ENCODE data around the gene LRRC70.

DNA sequence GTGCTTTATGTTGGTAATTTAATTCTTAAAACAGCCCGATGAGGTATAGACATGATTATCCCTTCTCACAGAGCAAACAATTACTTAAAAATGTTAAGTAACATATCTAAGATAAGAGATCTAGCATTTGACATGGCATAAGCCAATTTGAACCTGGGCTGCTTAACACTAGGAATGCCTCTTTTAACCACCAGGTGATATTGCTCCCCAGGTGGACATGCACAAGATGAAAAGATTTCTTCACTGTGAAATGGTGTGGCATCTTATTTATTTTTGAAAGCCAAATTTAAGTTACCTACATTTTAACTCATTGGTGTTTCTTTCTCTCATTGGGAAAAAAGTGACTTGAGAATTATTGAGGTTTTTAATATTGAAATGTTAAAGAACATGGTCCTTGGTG, 15.8 kb upstream of the LRRC70 start:
- TF ChIP-seq EZH2 (IDR thresholded peaks at IDR 0.05; ENCODE audit: low read depth, unreplicated experiment) (no peak), POLR2AphosphoS5 (IDR thresholded peaks at IDR 0.05; ENCODE audit: low read depth) (no peak), EZH2phosphoT487 (IDR thresholded peaks at IDR 0.05; ENCODE audit: unreplicated experiment) (no peak), CREB1 (CRISPR knock-in tag; IDR thresholded peaks at IDR 0.05; ENCODE audit: low read depth) (no peak), ZNF114 (CRISPR knock-in tag; IDR thresholded peaks at IDR 0.05) (no peak), JUNB (IDR thresholded peaks at IDR 0.05; ENCODE audit: unreplicated experiment) (no peak), ZNF331 (CRISPR knock-in tag; IDR thresholded peaks at IDR 0.05; ENCODE audit: low read depth) (no peak), STAT1 (IDR thresholded peaks at IDR 0.05; ENCODE audit: unreplicated experiment) (no peak), NANOG (IDR thresholded peaks at IDR 0.05; ENCODE audit: borderline replicate concordance) (no peak)
- TF ChIP-seq, protein P1, sequence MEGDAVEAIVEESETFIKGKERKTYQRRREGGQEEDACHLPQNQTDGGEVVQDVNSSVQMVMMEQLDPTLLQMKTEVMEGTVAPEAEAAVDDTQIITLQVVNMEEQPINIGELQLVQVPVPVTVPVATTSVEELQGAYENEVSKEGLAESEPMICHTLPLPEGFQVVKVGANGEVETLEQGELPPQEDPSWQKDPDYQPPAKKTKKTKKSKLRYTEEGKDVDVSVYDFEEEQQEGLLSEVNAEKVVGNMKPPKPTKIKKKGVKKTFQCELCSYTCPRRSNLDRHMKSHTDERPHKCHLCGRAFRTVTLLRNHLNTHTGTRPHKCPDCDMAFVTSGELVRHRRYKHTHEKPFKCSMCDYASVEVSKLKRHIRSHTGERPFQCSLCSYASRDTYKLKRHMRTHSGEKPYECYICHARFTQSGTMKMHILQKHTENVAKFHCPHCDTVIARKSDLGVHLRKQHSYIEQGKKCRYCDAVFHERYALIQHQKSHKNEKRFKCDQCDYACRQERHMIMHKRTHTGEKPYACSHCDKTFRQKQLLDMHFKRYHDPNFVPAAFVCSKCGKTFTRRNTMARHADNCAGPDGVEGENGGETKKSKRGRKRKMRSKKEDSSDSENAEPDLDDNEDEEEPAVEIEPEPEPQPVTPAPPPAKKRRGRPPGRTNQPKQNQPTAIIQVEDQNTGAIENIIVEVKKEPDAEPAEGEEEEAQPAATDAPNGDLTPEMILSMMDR (conservative IDR thresholded peaks at IDR 0.05; ENCODE audit: low read depth in 2 of 2) = peak in 1 of 2 experiments; percentile 40; a peak in 2 of 4 replicates
- TF ChIP-seq, protein P2, sequence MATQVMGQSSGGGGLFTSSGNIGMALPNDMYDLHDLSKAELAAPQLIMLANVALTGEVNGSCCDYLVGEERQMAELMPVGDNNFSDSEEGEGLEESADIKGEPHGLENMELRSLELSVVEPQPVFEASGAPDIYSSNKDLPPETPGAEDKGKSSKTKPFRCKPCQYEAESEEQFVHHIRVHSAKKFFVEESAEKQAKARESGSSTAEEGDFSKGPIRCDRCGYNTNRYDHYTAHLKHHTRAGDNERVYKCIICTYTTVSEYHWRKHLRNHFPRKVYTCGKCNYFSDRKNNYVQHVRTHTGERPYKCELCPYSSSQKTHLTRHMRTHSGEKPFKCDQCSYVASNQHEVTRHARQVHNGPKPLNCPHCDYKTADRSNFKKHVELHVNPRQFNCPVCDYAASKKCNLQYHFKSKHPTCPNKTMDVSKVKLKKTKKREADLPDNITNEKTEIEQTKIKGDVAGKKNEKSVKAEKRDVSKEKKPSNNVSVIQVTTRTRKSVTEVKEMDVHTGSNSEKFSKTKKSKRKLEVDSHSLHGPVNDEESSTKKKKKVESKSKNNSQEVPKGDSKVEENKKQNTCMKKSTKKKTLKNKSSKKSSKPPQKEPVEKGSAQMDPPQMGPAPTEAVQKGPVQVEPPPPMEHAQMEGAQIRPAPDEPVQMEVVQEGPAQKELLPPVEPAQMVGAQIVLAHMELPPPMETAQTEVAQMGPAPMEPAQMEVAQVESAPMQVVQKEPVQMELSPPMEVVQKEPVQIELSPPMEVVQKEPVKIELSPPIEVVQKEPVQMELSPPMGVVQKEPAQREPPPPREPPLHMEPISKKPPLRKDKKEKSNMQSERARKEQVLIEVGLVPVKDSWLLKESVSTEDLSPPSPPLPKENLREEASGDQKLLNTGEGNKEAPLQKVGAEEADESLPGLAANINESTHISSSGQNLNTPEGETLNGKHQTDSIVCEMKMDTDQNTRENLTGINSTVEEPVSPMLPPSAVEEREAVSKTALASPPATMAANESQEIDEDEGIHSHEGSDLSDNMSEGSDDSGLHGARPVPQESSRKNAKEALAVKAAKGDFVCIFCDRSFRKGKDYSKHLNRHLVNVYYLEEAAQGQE (IDR thresholded peaks at IDR 0.05; ENCODE audit: unreplicated experiment) = no peak
- TF ChIP-seq, protein P3, sequence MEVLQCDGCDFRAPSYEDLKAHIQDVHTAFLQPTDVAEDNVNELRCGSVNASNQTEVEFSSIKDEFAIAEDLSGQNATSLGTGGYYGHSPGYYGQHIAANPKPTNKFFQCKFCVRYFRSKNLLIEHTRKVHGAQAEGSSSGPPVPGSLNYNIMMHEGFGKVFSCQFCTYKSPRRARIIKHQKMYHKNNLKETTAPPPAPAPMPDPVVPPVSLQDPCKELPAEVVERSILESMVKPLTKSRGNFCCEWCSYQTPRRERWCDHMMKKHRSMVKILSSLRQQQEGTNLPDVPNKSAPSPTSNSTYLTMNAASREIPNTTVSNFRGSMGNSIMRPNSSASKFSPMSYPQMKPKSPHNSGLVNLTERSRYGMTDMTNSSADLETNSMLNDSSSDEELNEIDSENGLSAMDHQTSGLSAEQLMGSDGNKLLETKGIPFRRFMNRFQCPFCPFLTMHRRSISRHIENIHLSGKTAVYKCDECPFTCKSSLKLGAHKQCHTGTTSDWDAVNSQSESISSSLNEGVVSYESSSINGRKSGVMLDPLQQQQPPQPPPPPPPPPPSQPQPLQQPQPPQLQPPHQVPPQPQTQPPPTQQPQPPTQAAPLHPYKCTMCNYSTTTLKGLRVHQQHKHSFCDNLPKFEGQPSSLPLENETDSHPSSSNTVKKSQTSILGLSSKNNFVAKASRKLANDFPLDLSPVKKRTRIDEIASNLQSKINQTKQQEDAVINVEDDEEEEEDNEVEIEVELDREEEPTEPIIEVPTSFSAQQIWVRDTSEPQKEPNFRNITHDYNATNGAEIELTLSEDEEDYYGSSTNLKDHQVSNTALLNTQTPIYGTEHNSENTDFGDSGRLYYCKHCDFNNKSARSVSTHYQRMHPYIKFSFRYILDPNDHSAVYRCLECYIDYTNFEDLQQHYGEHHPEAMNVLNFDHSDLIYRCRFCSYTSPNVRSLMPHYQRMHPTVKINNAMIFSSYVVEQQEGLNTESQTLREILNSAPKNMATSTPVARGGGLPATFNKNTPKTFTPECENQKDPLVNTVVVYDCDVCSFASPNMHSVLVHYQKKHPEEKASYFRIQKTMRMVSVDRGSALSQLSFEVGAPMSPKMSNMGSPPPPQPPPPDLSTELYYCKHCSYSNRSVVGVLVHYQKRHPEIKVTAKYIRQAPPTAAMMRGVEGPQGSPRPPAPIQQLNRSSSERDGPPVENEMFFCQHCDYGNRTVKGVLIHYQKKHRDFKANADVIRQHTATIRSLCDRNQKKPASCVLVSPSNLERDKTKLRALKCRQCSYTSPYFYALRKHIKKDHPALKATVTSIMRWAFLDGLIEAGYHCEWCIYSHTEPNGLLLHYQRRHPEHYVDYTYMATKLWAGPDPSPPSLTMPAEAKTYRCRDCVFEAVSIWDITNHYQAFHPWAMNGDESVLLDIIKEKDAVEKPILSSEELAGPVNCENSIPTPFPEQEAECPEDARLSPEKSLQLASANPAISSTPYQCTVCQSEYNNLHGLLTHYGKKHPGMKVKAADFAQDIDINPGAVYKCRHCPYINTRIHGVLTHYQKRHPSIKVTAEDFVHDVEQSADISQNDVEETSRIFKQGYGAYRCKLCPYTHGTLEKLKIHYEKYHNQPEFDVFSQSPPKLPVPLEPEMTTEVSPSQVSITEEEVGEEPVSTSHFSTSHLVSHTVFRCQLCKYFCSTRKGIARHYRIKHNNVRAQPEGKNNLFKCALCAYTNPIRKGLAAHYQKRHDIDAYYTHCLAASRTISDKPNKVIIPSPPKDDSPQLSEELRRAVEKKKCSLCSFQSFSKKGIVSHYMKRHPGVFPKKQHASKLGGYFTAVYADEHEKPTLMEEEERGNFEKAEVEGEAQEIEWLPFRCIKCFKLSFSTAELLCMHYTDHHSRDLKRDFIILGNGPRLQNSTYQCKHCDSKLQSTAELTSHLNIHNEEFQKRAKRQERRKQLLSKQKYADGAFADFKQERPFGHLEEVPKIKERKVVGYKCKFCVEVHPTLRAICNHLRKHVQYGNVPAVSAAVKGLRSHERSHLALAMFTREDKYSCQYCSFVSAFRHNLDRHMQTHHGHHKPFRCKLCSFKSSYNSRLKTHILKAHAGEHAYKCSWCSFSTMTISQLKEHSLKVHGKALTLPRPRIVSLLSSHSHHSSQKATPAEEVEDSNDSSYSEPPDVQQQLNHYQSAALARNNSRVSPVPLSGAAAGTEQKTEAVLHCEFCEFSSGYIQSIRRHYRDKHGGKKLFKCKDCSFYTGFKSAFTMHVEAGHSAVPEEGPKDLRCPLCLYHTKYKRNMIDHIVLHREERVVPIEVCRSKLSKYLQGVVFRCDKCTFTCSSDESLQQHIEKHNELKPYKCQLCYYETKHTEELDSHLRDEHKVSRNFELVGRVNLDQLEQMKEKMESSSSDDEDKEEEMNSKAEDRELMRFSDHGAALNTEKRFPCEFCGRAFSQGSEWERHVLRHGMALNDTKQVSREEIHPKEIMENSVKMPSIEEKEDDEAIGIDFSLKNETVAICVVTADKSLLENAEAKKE (CRISPR knock-in tag; IDR thresholded peaks at IDR 0.05) = no peak
- TF ChIP-seq, protein P4, sequence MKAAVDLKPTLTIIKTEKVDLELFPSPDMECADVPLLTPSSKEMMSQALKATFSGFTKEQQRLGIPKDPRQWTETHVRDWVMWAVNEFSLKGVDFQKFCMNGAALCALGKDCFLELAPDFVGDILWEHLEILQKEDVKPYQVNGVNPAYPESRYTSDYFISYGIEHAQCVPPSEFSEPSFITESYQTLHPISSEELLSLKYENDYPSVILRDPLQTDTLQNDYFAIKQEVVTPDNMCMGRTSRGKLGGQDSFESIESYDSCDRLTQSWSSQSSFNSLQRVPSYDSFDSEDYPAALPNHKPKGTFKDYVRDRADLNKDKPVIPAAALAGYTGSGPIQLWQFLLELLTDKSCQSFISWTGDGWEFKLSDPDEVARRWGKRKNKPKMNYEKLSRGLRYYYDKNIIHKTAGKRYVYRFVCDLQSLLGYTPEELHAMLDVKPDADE (IDR thresholded peaks at IDR 0.05) = no peak

All from GM23338 (cell line).